Rectal smooth muscle tissue (tissue), 1 donor: ENCODE results near the gene GMDS.

Experiments
- H3K27ac ChIP-seq: one replicate; pipeline ENCODE4 v1.7.0; 2013; ENCODE audit warnings: low read depth, low read length, inconsistent platforms
- H3K27me3 ChIP-seq: one replicate; pipeline ENCODE4 v1.7.0; 2013; ENCODE audit warnings: low read length; ENCODE audit not compliant: control insufficient read depth, insufficient read depth
- H3K36me3 ChIP-seq: one replicate; pipeline ENCODE4 v1.7.0; 2013; ENCODE audit warnings: low read length; ENCODE audit not compliant: control insufficient read depth, insufficient read depth
- H3K4me1 ChIP-seq: one replicate; pipeline ENCODE4 v1.7.0; 2013; ENCODE audit warnings: low read length; ENCODE audit not compliant: control insufficient read depth, insufficient read depth
- H3K4me3 ChIP-seq: one replicate; pipeline ENCODE4 v1.7.0; 2013; ENCODE audit warnings: low read length
- H3K9ac ChIP-seq: one replicate; pipeline ENCODE4 v1.7.0; 2013; ENCODE audit warnings: low read length

Gene GMDS

GRCh38 chr6:1821164-1821512, 424.3 kb downstream of the GMDS start:
- Histone ChIP-seq H3K27me3 (no peaks in the 10 kb centered on the region), H3K4me3 (no peak overlapping the region), H3K36me3 (no peaks in the 10 kb centered on the region), H3K9ac (no peak overlapping the region), H3K4me1 (no peaks in the 10 kb centered on the region), H3K27ac (no peak overlapping the region)

GRCh38 chr6:1820714-1821113, 424.7 kb downstream of the GMDS start:
- Histone ChIP-seq H3K27me3 (no peaks in the 10 kb centered on the region), H3K4me1 (no peaks in the 10 kb centered on the region), H3K9ac (no peak overlapping the region), H3K27ac (no peak overlapping the region), H3K36me3 (no peaks in the 10 kb centered on the region), H3K4me3 (no peak overlapping the region)

- H3K4me1 ChIP-seq: no peaks in the 10 kb centered on the region
- no peaks in the 10 kb centered on the region for H3K27me3 ChIP-seq
- no peak overlapping the region for H3K4me3 ChIP-seq
- no peak overlapping the region for H3K9ac ChIP-seq
- H3K27ac ChIP-seq: no peak overlapping the region
- H3K36me3 ChIP-seq: no peaks in the 10 kb centered on the region
Measured at GRCh38 chr6:1820165-1820564, 425.2 kb downstream of the GMDS start.

GRCh38 chr6:1819007-1819406, 426.4 kb downstream of the GMDS start:
- H3K36me3 ChIP-seq: no peaks in the 10 kb centered on the region
- H3K9ac ChIP-seq: no peak overlapping the region
- H3K4me3 ChIP-seq: no peak overlapping the region
- no peaks in the 10 kb centered on the region for H3K27me3 ChIP-seq
- H3K27ac ChIP-seq: no peak overlapping the region
- no peaks in the 10 kb centered on the region for H3K4me1 ChIP-seq

GRCh38 chr6:1817033-1817761, 428.2 kb downstream of the GMDS start:
- H3K9ac ChIP-seq: no peak overlapping the region
- H3K4me3 ChIP-seq: no peak overlapping the region
- H3K4me1 ChIP-seq: no peaks in the 10 kb centered on the region
- no peaks in the 10 kb centered on the region for H3K27me3 ChIP-seq
- H3K36me3 ChIP-seq: no peaks in the 10 kb centered on the region
- no peak overlapping the region for H3K27ac ChIP-seq

- no peaks in the 10 kb centered on the region for H3K36me3 ChIP-seq
- no peak overlapping the region for H3K27ac ChIP-seq
Measured at GRCh38 chr6:1815827-1816452, 429.5 kb downstream of the GMDS start.

GRCh38 chr6:1814279-1814678, 431.1 kb downstream of the GMDS start:
- H3K27me3 ChIP-seq: no peaks in the 10 kb centered on the region
- no peak overlapping the region for H3K9ac ChIP-seq
- no peaks in the 10 kb centered on the region for H3K4me1 ChIP-seq
- H3K36me3 ChIP-seq: no peaks in the 10 kb centered on the region
- no peak overlapping the region for H3K27ac ChIP-seq
- H3K4me3 ChIP-seq: no peak overlapping the region

More at GRCh38 chr6:1815827-1816452, 429.5 kb downstream of the GMDS start:
- H3K27me3 ChIP-seq: no peaks in the 10 kb centered on the region
- no peaks in the 10 kb centered on the region for H3K4me1 ChIP-seq
- no peak overlapping the region for H3K4me3 ChIP-seq
- H3K9ac ChIP-seq: no peak overlapping the region

- no peak overlapping the region for H3K27ac ChIP-seq
- H3K27me3 ChIP-seq: no peaks in the 10 kb centered on the region
- no peaks in the 10 kb centered on the region for H3K4me1 ChIP-seq
Measured at GRCh38 chr6:1812487-1812886, 432.9 kb downstream of the GMDS start.

GRCh38 chr6:1812034-1812433, 433.4 kb downstream of the GMDS start:
- Histone ChIP-seq H3K4me3 (no peak overlapping the region), H3K36me3 (no peaks in the 10 kb centered on the region), H3K4me1 (no peaks in the 10 kb centered on the region), H3K27ac (no peak overlapping the region), H3K9ac (no peak overlapping the region), H3K27me3 (no peaks in the 10 kb centered on the region)

More at GRCh38 chr6:1812487-1812886, 432.9 kb downstream of the GMDS start:
- H3K36me3 ChIP-seq: no peaks in the 10 kb centered on the region
- no peak overlapping the region for H3K9ac ChIP-seq
- H3K4me3 ChIP-seq: no peak overlapping the region

GRCh38 chr6:1810880-1811279, 434.5 kb downstream of the GMDS start:
- H3K27me3 ChIP-seq: no peaks in the 10 kb centered on the region
- H3K9ac ChIP-seq: no peak overlapping the region
- H3K4me3 ChIP-seq: no peak overlapping the region
- H3K4me1 ChIP-seq: no peaks in the 10 kb centered on the region
- H3K27ac ChIP-seq: no peak overlapping the region
- no peaks in the 10 kb centered on the region for H3K36me3 ChIP-seq

GRCh38 chr6:1809291-1809988, 436.0 kb downstream of the GMDS start:
- H3K9ac ChIP-seq: no peak overlapping the region
- no peak overlapping the region for H3K4me3 ChIP-seq
- H3K36me3 ChIP-seq: no peaks in the 10 kb centered on the region
- H3K27ac ChIP-seq: no peak overlapping the region
- H3K27me3 ChIP-seq: no peaks in the 10 kb centered on the region
- no peaks in the 10 kb centered on the region for H3K4me1 ChIP-seq

- Histone ChIP-seq H3K27ac (no peak overlapping the region), H3K27me3 (no peaks in the 10 kb centered on the region), H3K9ac (no peak overlapping the region), H3K36me3 (no peaks in the 10 kb centered on the region), H3K4me1 (no peaks in the 10 kb centered on the region), H3K4me3 (no peak overlapping the region)
Measured at GRCh38 chr6:1806935-1807334, 438.5 kb downstream of the GMDS start.
